HG03108 (cell line): ENCODE data around the gene RGS7.
"Not testable (repeated sequence)": the region's sequence is repeated elsewhere in the genome, so short reads cannot be mapped to it uniquely, and the experiment has no call there.

Experiments used
- ATAC-seq: cut with Tn5 transposase; IDR thresholded peaks from one replicate; pipeline ENCODE4 v1.9.1; 2021; ENCODE audit warnings: moderate library complexity; ENCODE audit not compliant: unreplicated experiment

Gene RGS7

GRCh38 chr1:240998024-240998423 is 359.0 kb downstream of the RGS7 start:
- no peak for ATAC-seq

- ATAC-seq: no peak
Measured at GRCh38 chr1:240993004-240993403, 364.0 kb downstream of the RGS7 start.

- no peak for ATAC-seq
Measured at GRCh38 chr1:240991230-240991629, 365.8 kb downstream of the RGS7 start.

- no peak for ATAC-seq
Measured at GRCh38 chr1:240987928-240988327, 369.1 kb downstream of the RGS7 start.

- no peak for ATAC-seq
Measured at GRCh38 chr1:240985081-240985480, 371.9 kb downstream of the RGS7 start.

- ATAC-seq: no peak
Measured at GRCh38 chr1:240980342-240980741, 376.7 kb downstream of the RGS7 start.

- ATAC-seq: no peak
Measured at GRCh38 chr1:240976685-240977084, 380.3 kb downstream of the RGS7 start.

GRCh38 chr1:240973875-240974274 is 383.1 kb downstream of the RGS7 start:
- no peak for ATAC-seq

GRCh38 chr1:240972059-240972458 is 384.9 kb downstream of the RGS7 start:
- not testable (repeated sequence) for ATAC-seq

- no peak for ATAC-seq
Measured at GRCh38 chr1:240970253-240970652, 386.8 kb downstream of the RGS7 start.

GRCh38 chr1:240968864-240969263 is 388.1 kb downstream of the RGS7 start:
- no peak for ATAC-seq

- ATAC-seq: no peak
Measured at GRCh38 chr1:240967070-240967724, 389.8 kb downstream of the RGS7 start.

GRCh38 chr1:240965581-240966091 is 391.4 kb downstream of the RGS7 start:
- no peak for ATAC-seq

- no peak for ATAC-seq
Measured at GRCh38 chr1:240962086-240962485, 394.9 kb downstream of the RGS7 start.

GRCh38 chr1:240956424-240956823 is 400.6 kb downstream of the RGS7 start:
- no peak for ATAC-seq

- ATAC-seq: no peak
Measured at GRCh38 chr1:240956020-240956419, 401.0 kb downstream of the RGS7 start.

GRCh38 chr1:240947438-240948224 is 409.4 kb downstream of the RGS7 start:
- ATAC-seq: no peak

- ATAC-seq: peak; percentile 64
Measured at GRCh38 chr1:240946926-240947325, 410.1 kb downstream of the RGS7 start.

- no peak for ATAC-seq
Measured at GRCh38 chr1:240942901-240943300, 414.1 kb downstream of the RGS7 start.

- ATAC-seq: no peak
Measured at GRCh38 chr1:240941701-240942370, 415.2 kb downstream of the RGS7 start.

- ATAC-seq: no peak
Measured at GRCh38 chr1:240936911-240937668, 419.9 kb downstream of the RGS7 start.
